Measurements from ENCODE around the gene LRRC26.

- no peak for TF ChIP-seq CTCF (IDR thresholded peaks at IDR 0.05; ENCODE audit: borderline replicate concordance, extremely low read depth, low read length, poor library complexity, severe bottlenecking)
- no peak for TF ChIP-seq EZH2 (IDR thresholded peaks at IDR 0.05; ENCODE audit: borderline replicate concordance, low read depth, low read length, severe bottlenecking)
These were observed 31.7 kb downstream of the LRRC26 start for GRCh38 chr9:137138058-137138721.
